ENCODE measurements around the gene KHDC1L. TPM values are rescaled to one million over a fixed set of nuclear protein-coding genes. Genes with fewer than 3 reads are reported as not detected.

KHDC1L gene
- total and polyA plus RNA-seq, 7 donors: not detected

DNA sequence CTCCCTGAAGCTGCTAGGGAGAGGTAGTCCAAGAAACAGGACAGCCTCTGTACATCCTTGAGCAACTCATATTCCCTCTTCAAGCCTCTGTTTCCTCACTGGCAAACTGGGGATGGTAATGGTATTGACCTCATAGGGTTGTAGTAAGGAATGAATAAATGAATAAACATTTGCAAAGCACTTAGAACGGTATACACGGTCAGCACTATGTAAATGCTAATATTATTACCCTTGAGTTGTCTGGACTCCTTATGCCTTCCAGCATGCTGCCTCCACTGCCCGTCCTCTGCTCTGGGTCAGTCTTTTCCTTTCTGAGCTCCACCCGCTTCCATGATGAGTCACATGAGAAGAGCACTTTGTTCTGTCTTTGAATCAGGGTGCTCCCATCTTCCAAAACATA lies 50.6 kb downstream of the KHDC1L start:
- no peak overlapping the region for H3K4me3 ChIP-seq
- peaks cover 4% of the 10 kb centered on the region for H3K4me1 ChIP-seq
- no peaks in the 10 kb centered on the region for H3K9me3 ChIP-seq
- intact Hi-C loops (cut with DNase I): loop anchor here in 1 of 2 donors (5.0 kb wide), 1 partner anchor 42 kb away; no protein-coding TSS in a partner anchor
- H3K36me3 ChIP-seq (ENCODE audit: insufficient read depth in 1 of 2, low read depth in 1 of 2): no peaks in the 10 kb centered on the region
- no peak for DNase-seq
- H3K27me3 ChIP-seq (ENCODE audit: insufficient read depth in 3 of 3, low read length in 2 of 3): no peaks in the 10 kb centered on the region
- WGBS, 3 donors: 91 to 94% (median 94%) methylated on average over 4 of the region's 4 CpGs
- TF ChIP-seq, protein P1, sequence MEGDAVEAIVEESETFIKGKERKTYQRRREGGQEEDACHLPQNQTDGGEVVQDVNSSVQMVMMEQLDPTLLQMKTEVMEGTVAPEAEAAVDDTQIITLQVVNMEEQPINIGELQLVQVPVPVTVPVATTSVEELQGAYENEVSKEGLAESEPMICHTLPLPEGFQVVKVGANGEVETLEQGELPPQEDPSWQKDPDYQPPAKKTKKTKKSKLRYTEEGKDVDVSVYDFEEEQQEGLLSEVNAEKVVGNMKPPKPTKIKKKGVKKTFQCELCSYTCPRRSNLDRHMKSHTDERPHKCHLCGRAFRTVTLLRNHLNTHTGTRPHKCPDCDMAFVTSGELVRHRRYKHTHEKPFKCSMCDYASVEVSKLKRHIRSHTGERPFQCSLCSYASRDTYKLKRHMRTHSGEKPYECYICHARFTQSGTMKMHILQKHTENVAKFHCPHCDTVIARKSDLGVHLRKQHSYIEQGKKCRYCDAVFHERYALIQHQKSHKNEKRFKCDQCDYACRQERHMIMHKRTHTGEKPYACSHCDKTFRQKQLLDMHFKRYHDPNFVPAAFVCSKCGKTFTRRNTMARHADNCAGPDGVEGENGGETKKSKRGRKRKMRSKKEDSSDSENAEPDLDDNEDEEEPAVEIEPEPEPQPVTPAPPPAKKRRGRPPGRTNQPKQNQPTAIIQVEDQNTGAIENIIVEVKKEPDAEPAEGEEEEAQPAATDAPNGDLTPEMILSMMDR (IDR thresholded peaks at IDR 0.05): no peak
- no peak overlapping the region for H3K27ac ChIP-seq
- ATAC-seq: no peak

Other genes starting within 250 kb of the KHDC1L start
- 1 to 10 TPM in 1 of 4 donors, under 1 TPM in 3; 0.27 to 2.2 (median 0.85) TPM for gene KHDC1, start 37.7 kb upstream of the KHDC1L start, total RNA-seq
- gene KHDC1, start 37.7 kb upstream of the KHDC1L start, polyA plus RNA-seq: under 1 TPM in 2 of 3 donors, not detected in 1; 0.05 to 0.33 TPM
- not detected for gene DPPA5, start 128.8 kb upstream of the KHDC1L start, total RNA-seq
- not detected for gene DPPA5, start 128.8 kb upstream of the KHDC1L start, polyA plus RNA-seq
- gene KHDC3L, start 137.2 kb upstream of the KHDC1L start, total RNA-seq: not detected
- not detected for gene KHDC3L, start 137.2 kb upstream of the KHDC1L start, polyA plus RNA-seq
- gene OOEP, start 144.4 kb upstream of the KHDC1L start, total RNA-seq: not detected
- under 1 TPM in 1 of 3 donors, not detected in 2; 0.15 TPM for gene OOEP, start 144.4 kb upstream of the KHDC1L start, polyA plus RNA-seq
- gene DDX43, start 169.3 kb upstream of the KHDC1L start, total RNA-seq: under 1 TPM in 2 of 4 donors, not detected in 2; 0.11 to 0.27 TPM
- under 1 TPM; 0.10 to 0.20 (median 0.12) TPM for gene DDX43, start 169.3 kb upstream of the KHDC1L start, polyA plus RNA-seq
- 1 to 10 TPM in 2 of 4 donors, under 1 TPM in 2; 0.44 to 1.1 (median 0.81) TPM for gene CGAS, start 226.8 kb upstream of the KHDC1L start, total RNA-seq
- gene CGAS, start 226.8 kb upstream of the KHDC1L start, polyA plus RNA-seq: under 1 TPM; 0.27 to 0.36 (median 0.30) TPM
- gene MTO1, start 236.2 kb upstream of the KHDC1L start, total RNA-seq: 10 to 100 TPM; 15.9 to 25.9 (median 18.3) TPM
- 10 to 100 TPM; 19.2 to 22.6 (median 20.2) TPM for gene MTO1, start 236.2 kb upstream of the KHDC1L start, polyA plus RNA-seq